GM23338 (cell line): Measurements from ENCODE around the gene KRTAP5-4. TPM values are rescaled to one million over a fixed set of nuclear protein-coding genes. Genes with fewer than 3 reads are reported as not detected.

Experiments used
- ATAC-seq: fragments of 200-7000 bp; cut with Tn5 transposase; 3 replicates; pipeline ENCODE4 v1.9.1; 2020
- DNase-seq: peaks from one replicate; pipeline ENCODE4 v3.0.0-alpha.2; 2015; ENCODE audit warnings: low spot score
- H2AFZ ChIP-seq: fragments of 200-600 bp; sonication (generic); 2 replicates; pipeline ENCODE4 v1.8.0; 2016; ENCODE audit warnings: antibody characterized with exemption, mild to moderate bottlenecking, moderate library complexity
- H3F3A ChIP-seq: fragments of 200-600 bp; sonication (generic); replicated peaks from 2 replicates; pipeline ENCODE4 v1.8.0; 2017; ENCODE audit warnings: antibody characterized with exemption, mixed run types, low read depth
- H3K27ac ChIP-seq: fragments of 200-600 bp; sonication (generic); 2 replicates; pipeline ENCODE4 v1.6.1; 2016; ENCODE audit warnings: low read depth
- H3K27me3 ChIP-seq: fragments of 200-600 bp; sonication (generic); 2 replicates; pipeline ENCODE4 v1.8.0; 2016; ENCODE audit warnings: mild to moderate bottlenecking, mixed run types, moderate library complexity; ENCODE audit not compliant: insufficient read depth
- H3K36me3 ChIP-seq: fragments of 200-600 bp; sonication (generic); 2 replicates; pipeline ENCODE4 v1.8.0; 2016; ENCODE audit warnings: mild to moderate bottlenecking; ENCODE audit not compliant: insufficient read depth
- H3K4me1 ChIP-seq: fragments of 200-600 bp; sonication (generic); 2 replicates; pipeline ENCODE4 v1.8.0; 2016; ENCODE audit warnings: mild to moderate bottlenecking, moderate library complexity; ENCODE audit not compliant: insufficient read depth
- H3K4me2 ChIP-seq: fragments of 200-600 bp; sonication (generic); 2 replicates; pipeline ENCODE4 v1.7.1; 2017; ENCODE audit warnings: mixed run types
- H3K4me3 ChIP-seq: fragments of 200-600 bp; sonication (generic); 2 replicates; pipeline ENCODE4 v1.6.1; 2016; ENCODE audit warnings: mixed run types
- H3K79me2 ChIP-seq: fragments of 200-600 bp; sonication (generic); replicated peaks from 2 replicates; pipeline ENCODE4 v1.8.0; 2017; ENCODE audit warnings: mild to moderate bottlenecking; ENCODE audit not compliant: insufficient read depth
- H3K9me2 ChIP-seq: fragments of 200-600 bp; sonication (generic); 2 replicates; pipeline ENCODE4 v1.8.0; 2017; ENCODE audit not compliant: insufficient read depth
- H4K20me1 ChIP-seq: fragments of 200-600 bp; sonication (generic); replicated peaks from 2 replicates; pipeline ENCODE4 v1.8.0; 2017; ENCODE audit warnings: mild to moderate bottlenecking; ENCODE audit not compliant: insufficient read depth
- H3K27ac Mint-ChIP-seq: 2 replicates; pipeline ENCODE4 v1.8.0; 2020; ENCODE audit warnings: inconsistent platforms, mild to moderate bottlenecking, moderate library complexity, mixed read lengths
- H3K27me3 Mint-ChIP-seq: 3 replicates; pipeline ENCODE4 v1.8.0; 2022; ENCODE audit warnings: low read depth, mild to moderate bottlenecking, moderate library complexity, mixed read lengths, inconsistent platforms; ENCODE audit not compliant: insufficient read depth, poor library complexity
- H3K36me3 Mint-ChIP-seq: 3 replicates; pipeline ENCODE4 v1.8.0; 2021; ENCODE audit warnings: low read depth, mild to moderate bottlenecking, inconsistent platforms, moderate library complexity, mixed read lengths
- H3K4me1 Mint-ChIP-seq: 3 replicates; pipeline ENCODE4 v1.8.0; 2020; ENCODE audit warnings: mild to moderate bottlenecking, inconsistent platforms, mixed read lengths
- H3K4me3 Mint-ChIP-seq: 3 replicates; pipeline ENCODE4 v1.8.0; 2021; ENCODE audit warnings: moderate library complexity, mild to moderate bottlenecking, inconsistent platforms, mixed read lengths
- H3K9me3 Mint-ChIP-seq: 3 replicates; pipeline ENCODE4 v1.8.0; 2020; ENCODE audit warnings: moderate library complexity, mild to moderate bottlenecking, inconsistent platforms, mixed read lengths
- EZH2phosphoT487 ChIP-seq: fragments of 200-600 bp; sonication (generic); IDR thresholded peaks from one replicate; pipeline ENCODE4 v1.8.1; 2018; ENCODE audit warnings: antibody characterized with exemption; ENCODE audit not compliant: unreplicated experiment
- JUNB ChIP-seq: IDR thresholded peaks from one replicate; pipeline ENCODE4 v1.6.1; 2016; ENCODE audit warnings: antibody characterized with exemption; ENCODE audit not compliant: unreplicated experiment
- STAT1 ChIP-seq: IDR thresholded peaks from one replicate; pipeline ENCODE4 v1.6.1; 2016; ENCODE audit warnings: antibody characterized with exemption; ENCODE audit not compliant: unreplicated experiment
- polyA plus RNA-seq: library from polyadenylated mRNA; unstranded; fragments of >200 nt; fragmentation: Nextera tagmentation; extraction: Ambion mirVana; gene quantifications from 2 replicates; pipeline ENCODE4 v1.2.1, GENCODE V29; 2016
- total RNA-seq: library from RNA; depleted of rRNA; stranded (reverse); fragments of >200 nt; shearing (Covaris generic); gene quantifications from 2 replicates; pipeline ENCODE4 v1.2.3, GENCODE V29; 2014
- TF ChIP-seq, protein P1 (sequence below): IDR thresholded peaks from one replicate; pipeline ENCODE4 v1.6.1; 2018; ENCODE audit warnings: antibody characterized with exemption; ENCODE audit not compliant: unreplicated experiment
- TF ChIP-seq, protein P2 (sequence below): fragments of 250-450 bp; sonication (Bioruptor Pico); IDR thresholded peaks from 2 replicates; pipeline ENCODE4 v1.5.0; 2020; ENCODE audit warnings: mild to moderate bottlenecking, moderate library complexity

KRTAP5-4 gene
- total and polyA plus RNA-seq, 2 experiments from 2014 or later = not detected

DNA sequence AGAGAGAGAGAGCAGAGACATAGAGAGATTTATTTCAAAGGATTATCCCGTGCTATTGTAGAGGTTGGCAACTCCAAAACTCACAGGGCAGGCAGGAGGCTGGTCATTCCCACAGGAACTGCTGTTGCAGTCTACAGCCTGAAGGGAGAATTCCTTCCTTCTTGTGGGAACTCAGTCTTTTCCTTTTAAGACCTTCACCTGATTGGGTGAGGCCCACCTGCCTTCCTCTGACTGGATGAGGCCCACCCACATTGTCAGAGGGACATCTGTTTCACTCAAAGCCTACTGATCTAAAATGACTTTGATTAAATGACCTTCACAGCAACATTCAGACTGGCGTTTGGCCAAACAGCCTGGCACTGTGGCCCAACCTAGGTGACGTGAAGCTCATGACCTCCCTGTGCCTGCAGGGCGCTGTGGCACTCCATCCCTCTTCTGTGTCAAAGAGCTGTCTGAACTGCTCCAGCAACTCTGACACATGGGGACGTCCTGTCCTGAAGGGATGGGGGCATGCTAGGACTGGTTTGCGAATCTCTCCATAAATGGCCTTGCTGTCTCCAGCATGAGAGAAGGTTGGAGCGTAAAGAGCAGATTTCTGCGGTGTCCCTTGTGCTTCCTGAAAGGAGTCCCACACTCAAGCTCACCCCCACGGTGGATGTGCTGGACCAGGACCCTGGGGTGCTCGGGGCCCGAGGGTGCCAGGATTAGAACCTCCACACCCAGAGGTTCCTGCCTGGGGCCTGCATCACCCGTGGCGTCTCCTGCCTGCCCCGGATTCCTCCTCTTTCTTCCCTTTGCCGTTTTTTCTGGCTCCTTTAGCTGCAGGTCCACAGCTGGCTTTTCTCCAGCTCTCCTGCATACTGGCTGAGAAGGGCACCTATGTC is 28.3 kb upstream of the KRTAP5-4 start:
- H3K27me3 ChIP-seq = no peaks in the 10 kb centered on the region
- Mint-ChIP-seq H3K27me3 (peaks cover 2% of the 10 kb centered on the region), H3K4me1 (0 out of 3 replicates have a peak, but pooled peaks cover 2% of the 10 kb centered on the region), H3K9me3 (no peaks in the 10 kb centered on the region; the same call in 2 of the 3 replicates), H3K36me3 (no peaks in the 10 kb centered on the region), H3K27ac (no peak overlapping the region), H3K4me3 (no peak overlapping the region)
- peak; percentile 34 for DNase-seq
- H3K9me2 ChIP-seq = no peaks in the 10 kb centered on the region
- H3K4me2 ChIP-seq = no peak overlapping the region
- H3K36me3 ChIP-seq = no peaks in the 10 kb centered on the region
- ATAC-seq = no peak
- H3F3A ChIP-seq = no peaks in the 10 kb centered on the region
- no peak overlapping the region for H3K4me3 ChIP-seq
- H3K79me2 ChIP-seq = no peaks in the 10 kb centered on the region
- no peaks in the 10 kb centered on the region for H4K20me1 ChIP-seq
- no peak overlapping the region for H2AFZ ChIP-seq
- TF ChIP-seq, protein P1, sequence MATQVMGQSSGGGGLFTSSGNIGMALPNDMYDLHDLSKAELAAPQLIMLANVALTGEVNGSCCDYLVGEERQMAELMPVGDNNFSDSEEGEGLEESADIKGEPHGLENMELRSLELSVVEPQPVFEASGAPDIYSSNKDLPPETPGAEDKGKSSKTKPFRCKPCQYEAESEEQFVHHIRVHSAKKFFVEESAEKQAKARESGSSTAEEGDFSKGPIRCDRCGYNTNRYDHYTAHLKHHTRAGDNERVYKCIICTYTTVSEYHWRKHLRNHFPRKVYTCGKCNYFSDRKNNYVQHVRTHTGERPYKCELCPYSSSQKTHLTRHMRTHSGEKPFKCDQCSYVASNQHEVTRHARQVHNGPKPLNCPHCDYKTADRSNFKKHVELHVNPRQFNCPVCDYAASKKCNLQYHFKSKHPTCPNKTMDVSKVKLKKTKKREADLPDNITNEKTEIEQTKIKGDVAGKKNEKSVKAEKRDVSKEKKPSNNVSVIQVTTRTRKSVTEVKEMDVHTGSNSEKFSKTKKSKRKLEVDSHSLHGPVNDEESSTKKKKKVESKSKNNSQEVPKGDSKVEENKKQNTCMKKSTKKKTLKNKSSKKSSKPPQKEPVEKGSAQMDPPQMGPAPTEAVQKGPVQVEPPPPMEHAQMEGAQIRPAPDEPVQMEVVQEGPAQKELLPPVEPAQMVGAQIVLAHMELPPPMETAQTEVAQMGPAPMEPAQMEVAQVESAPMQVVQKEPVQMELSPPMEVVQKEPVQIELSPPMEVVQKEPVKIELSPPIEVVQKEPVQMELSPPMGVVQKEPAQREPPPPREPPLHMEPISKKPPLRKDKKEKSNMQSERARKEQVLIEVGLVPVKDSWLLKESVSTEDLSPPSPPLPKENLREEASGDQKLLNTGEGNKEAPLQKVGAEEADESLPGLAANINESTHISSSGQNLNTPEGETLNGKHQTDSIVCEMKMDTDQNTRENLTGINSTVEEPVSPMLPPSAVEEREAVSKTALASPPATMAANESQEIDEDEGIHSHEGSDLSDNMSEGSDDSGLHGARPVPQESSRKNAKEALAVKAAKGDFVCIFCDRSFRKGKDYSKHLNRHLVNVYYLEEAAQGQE = no peak
- TF ChIP-seq EZH2phosphoT487 = no peak
- TF ChIP-seq, protein P2, sequence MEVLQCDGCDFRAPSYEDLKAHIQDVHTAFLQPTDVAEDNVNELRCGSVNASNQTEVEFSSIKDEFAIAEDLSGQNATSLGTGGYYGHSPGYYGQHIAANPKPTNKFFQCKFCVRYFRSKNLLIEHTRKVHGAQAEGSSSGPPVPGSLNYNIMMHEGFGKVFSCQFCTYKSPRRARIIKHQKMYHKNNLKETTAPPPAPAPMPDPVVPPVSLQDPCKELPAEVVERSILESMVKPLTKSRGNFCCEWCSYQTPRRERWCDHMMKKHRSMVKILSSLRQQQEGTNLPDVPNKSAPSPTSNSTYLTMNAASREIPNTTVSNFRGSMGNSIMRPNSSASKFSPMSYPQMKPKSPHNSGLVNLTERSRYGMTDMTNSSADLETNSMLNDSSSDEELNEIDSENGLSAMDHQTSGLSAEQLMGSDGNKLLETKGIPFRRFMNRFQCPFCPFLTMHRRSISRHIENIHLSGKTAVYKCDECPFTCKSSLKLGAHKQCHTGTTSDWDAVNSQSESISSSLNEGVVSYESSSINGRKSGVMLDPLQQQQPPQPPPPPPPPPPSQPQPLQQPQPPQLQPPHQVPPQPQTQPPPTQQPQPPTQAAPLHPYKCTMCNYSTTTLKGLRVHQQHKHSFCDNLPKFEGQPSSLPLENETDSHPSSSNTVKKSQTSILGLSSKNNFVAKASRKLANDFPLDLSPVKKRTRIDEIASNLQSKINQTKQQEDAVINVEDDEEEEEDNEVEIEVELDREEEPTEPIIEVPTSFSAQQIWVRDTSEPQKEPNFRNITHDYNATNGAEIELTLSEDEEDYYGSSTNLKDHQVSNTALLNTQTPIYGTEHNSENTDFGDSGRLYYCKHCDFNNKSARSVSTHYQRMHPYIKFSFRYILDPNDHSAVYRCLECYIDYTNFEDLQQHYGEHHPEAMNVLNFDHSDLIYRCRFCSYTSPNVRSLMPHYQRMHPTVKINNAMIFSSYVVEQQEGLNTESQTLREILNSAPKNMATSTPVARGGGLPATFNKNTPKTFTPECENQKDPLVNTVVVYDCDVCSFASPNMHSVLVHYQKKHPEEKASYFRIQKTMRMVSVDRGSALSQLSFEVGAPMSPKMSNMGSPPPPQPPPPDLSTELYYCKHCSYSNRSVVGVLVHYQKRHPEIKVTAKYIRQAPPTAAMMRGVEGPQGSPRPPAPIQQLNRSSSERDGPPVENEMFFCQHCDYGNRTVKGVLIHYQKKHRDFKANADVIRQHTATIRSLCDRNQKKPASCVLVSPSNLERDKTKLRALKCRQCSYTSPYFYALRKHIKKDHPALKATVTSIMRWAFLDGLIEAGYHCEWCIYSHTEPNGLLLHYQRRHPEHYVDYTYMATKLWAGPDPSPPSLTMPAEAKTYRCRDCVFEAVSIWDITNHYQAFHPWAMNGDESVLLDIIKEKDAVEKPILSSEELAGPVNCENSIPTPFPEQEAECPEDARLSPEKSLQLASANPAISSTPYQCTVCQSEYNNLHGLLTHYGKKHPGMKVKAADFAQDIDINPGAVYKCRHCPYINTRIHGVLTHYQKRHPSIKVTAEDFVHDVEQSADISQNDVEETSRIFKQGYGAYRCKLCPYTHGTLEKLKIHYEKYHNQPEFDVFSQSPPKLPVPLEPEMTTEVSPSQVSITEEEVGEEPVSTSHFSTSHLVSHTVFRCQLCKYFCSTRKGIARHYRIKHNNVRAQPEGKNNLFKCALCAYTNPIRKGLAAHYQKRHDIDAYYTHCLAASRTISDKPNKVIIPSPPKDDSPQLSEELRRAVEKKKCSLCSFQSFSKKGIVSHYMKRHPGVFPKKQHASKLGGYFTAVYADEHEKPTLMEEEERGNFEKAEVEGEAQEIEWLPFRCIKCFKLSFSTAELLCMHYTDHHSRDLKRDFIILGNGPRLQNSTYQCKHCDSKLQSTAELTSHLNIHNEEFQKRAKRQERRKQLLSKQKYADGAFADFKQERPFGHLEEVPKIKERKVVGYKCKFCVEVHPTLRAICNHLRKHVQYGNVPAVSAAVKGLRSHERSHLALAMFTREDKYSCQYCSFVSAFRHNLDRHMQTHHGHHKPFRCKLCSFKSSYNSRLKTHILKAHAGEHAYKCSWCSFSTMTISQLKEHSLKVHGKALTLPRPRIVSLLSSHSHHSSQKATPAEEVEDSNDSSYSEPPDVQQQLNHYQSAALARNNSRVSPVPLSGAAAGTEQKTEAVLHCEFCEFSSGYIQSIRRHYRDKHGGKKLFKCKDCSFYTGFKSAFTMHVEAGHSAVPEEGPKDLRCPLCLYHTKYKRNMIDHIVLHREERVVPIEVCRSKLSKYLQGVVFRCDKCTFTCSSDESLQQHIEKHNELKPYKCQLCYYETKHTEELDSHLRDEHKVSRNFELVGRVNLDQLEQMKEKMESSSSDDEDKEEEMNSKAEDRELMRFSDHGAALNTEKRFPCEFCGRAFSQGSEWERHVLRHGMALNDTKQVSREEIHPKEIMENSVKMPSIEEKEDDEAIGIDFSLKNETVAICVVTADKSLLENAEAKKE (CRISPR knock-in tag) = no peak
- TF ChIP-seq JUNB = no peak
- TF ChIP-seq STAT1 = no peak
- no peak overlapping the region for H3K27ac ChIP-seq
- H3K4me1 ChIP-seq = no peaks in the 10 kb centered on the region
